ENCODE measurements around the gene SCO2.

GRCh38 chr22:50556703-50557102, 31.3 kb upstream of the SCO2 start:
- TF ChIP-seq CTCF (optimal IDR thresholded peaks at IDR 0.05 in 1 of 3, IDR thresholded peaks at IDR 0.05 in 1 of 3, conservative IDR thresholded peaks at IDR 0.05 in 1 of 3; ENCODE audit: extremely low read depth in 1 of 3, insufficient read depth in 2 of 3, low read length in 3 of 3) (no peak), EZH2 (IDR thresholded peaks at IDR 0.05; ENCODE audit: low read length) (no peak)
